ENCODE measurements around the gene SPATA33.
"Not testable (repeated sequence)": the region's sequence is repeated elsewhere in the genome, so short reads cannot be mapped to it uniquely, and the experiment has no call there.

GRCh38 chr16:89664238-89664637 lies 6.6 kb downstream of the SPATA33 start:
- not testable (repeated sequence) for TF ChIP-seq EP300 (IDR thresholded peaks at IDR 0.05; ENCODE audit: low read depth); CTCF (IDR thresholded peaks at IDR 0.05); POLR2AphosphoS5 (IDR thresholded peaks at IDR 0.05)

Data from transverse colon (tissue), 4 donors.